ENCODE data around the gene MRGPRD.

The MRGPRD gene

GRCh38 chr11:68930991-68931855 is 49.6 kb downstream of the MRGPRD start:
- DNase-seq (ENCODE audit: low spot score), result no peak

All from putamen (tissue), 1 donor.